ENCODE data around the gene TSPAN15.

The TSPAN15 gene

GRCh38 chr10:69417542-69417941 is 33.7 kb upstream of the TSPAN15 start:
- no peak for DNase-seq (ENCODE audit: low read depth, low spot score)

DNA sequence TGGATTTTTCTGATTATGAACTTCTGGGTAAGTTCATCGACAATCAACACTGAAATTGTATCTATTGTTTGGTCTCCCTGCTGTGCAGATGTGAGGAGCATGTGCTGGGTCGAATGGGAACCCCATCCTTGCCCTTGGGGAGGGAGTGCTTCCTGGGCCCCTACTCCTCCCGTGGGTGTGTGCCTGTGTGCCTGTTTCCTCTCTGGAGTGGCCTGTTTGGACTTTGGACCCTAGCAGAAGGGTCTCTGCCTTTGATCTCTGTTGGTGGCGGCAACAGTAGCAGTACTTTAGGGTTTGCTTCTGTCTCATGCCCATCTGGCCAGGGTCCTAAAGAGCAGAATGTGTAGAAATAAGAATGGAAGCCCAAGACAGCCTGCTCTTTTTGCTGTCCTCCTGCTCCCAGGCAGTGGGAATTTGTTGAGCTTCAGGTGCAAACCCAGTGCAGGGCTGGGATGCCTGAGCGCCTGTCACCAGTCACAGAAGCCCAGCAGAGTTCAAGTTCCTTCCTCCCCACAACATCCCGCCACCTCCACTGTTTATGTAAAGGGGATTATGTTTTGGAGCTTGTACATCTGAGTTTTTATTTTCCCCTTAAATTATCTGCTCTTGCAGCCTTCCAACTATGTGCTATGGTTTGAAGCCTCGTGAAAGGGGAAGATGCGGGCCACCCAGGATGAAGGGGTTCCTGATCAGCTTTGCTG is 33.1 kb upstream of the TSPAN15 start:
- no peak for DNase-seq (ENCODE audit: low read depth, low spot score)

DNA sequence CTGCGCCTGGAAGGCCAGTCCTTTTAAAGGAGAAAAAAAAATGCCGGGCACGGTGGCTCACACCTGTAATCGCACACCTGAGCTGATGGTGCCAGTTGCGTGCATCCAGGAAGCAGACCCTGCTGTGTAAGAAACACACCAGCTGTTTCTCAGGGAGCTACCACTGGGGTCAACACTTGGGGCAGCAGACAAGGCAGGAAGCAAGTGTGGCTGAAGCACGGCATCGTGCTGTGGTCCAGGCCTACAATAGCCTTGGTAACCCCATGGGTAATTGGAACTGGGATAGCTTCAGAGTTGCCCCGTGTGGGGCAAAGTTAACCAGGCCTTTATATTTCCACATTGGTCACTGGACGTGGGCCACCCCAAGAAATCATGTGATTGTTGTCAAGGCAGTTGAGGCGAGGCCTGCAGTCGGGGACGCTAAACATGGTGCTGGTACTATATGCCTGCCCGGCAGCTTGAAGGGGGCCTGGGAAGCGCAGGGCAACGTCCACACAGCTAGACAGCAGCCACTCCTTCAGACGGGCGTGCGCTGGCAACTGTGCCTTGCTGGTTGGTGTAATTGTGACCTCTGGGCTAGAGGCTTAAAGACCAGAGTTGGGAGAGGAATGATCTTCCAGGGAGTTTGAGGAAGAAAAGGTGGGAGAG is 32.0 kb upstream of the TSPAN15 start:
- DNase-seq (ENCODE audit: low read depth, low spot score): no peak

- DNase-seq (ENCODE audit: low read depth, low spot score): no peak
Observed at GRCh38 chr10:69419744-69420126, 31.5 kb upstream of the TSPAN15 start.

DNA sequence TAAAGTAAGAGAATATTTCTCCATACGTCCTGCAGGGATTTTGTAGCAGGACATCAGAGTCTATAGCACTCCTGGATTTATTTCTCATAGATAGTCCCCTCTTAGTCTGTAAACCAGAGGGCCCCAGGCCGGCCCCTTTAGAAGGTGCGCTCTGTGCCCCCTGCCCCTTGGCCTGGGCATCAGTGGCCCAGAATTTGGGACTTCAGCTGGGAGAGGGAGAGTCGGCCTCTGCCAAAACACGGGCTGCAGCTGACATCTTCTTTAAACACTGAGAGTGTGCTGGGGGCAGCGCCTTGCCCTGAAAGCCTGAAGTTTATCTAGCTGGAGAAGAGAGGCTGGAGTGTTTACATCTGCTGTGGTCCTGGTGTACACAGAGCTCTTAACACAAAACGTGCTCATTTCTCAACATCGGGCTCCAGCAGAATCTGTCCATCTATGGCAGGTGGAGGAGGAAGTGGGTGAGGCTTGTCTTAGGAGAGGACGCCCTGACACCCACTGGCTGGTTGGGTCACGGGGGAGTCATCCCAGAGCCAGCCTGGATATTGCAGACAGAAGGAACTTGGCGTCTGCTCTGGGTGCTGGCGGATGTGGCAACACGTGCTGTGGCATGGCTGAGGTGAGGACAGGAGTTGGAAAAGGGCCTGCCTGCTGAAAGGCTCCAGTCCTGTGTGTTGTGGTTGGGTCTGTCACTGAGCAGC is 29.5 kb upstream of the TSPAN15 start:
- no peak for DNase-seq (ENCODE audit: low read depth, low spot score)

GRCh38 chr10:69422676-69423075 is 28.6 kb upstream of the TSPAN15 start:
- DNase-seq (ENCODE audit: low read depth, low spot score): no peak

DNA sequence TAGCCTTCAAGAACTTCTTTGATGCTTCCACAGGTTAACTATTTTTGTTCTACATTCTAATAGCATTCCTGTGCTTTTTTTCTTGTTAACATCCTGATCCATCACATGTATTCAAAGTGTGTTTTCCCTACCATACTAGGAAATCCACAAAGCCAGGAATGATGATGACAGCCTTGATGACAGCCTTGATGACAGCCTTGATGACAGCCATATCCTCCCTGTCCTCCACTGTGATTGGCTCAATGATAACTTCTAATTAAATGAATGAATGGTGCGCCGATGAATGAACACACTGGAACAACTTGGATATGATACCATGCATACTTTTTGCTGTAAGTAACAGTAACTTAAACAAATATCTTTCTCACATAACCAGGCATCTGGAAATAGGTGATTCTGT is 26.2 kb upstream of the TSPAN15 start:
- DNase-seq (ENCODE audit: low read depth, low spot score): no peak

GRCh38 chr10:69425511-69426298 is 25.6 kb upstream of the TSPAN15 start:
- DNase-seq (ENCODE audit: low read depth, low spot score): no peak

- DNase-seq (ENCODE audit: low read depth, low spot score): no peak
Observed at GRCh38 chr10:69426376-69426727, 24.9 kb upstream of the TSPAN15 start.

DNA sequence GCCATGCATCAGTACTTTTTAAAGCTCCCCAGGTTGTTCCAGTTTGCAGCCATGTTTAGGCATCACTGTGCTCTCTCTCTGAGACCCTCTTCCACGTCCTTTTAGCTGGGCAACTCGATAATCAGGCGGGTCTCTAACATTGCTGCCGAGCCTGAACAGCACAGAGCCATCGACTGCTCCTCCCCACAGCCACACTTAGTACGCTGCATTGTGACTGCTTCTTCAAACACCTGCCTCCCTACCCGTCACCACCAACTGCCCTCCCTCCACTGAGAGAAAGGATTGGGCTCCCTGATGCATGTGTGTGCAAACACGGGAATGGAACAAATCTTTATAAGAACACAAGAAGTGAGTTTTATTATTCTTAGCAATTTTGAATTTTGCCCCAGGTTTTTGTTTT is 23.1 kb upstream of the TSPAN15 start:
- DNase-seq (ENCODE audit: low read depth, low spot score): no peak

GRCh38 chr10:69434169-69434568 is 17.1 kb upstream of the TSPAN15 start:
- no peak for DNase-seq (ENCODE audit: low read depth, low spot score)

DNA sequence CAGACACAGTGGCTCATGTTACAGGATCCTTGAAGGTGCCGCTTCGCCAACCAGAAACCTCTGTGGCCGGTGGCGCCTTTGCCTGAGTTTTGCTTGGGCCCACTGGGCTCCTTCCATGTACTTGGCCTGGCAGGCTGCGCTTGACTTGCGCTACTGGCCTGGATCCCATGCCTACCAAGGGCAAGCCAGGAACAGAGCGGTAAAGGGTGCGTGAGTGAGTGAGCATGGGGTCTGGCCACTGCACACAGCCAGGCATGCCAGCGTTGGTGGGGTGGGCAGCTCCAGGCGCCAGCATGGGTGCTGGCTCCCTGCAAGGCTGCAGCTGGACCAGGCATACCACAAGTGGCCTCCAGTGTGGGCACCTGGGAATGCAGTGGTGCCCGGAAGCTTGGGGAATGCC is 16.3 kb upstream of the TSPAN15 start:
- DNase-seq (ENCODE audit: low read depth, low spot score): no peak

DNA sequence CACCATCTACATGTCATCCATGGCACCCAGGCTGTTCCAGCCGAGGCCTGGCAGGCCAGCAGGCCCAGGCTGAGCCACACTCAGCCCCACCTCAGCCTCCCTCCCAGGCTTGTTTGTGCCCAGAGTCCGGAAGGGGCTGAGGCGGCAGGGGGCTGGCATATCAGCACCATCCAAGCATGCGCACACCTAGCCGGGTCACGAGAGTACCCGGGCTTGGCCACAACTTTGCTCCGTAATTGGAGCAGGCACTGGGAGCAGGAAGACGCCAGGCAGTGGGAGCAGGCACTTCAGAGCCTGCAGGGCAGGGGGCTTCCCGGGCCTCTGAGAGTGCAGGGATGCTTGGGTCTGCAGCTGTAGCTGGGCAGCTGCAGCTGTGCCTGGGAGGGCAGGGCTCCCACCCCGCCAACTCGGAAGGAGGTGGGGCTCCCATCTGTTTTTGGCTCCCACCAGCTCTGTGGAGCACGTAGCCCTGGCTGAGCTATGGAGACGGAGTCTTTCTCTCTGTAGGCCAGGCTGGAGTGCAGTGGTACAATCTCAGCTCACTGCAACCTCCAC is 15.2 kb upstream of the TSPAN15 start:
- no peak for DNase-seq (ENCODE audit: low read depth, low spot score)

- no peak for DNase-seq (ENCODE audit: low read depth, low spot score)
Observed at GRCh38 chr10:69437321-69438259, 13.7 kb upstream of the TSPAN15 start.

GRCh38 chr10:69438536-69439349 is 12.5 kb upstream of the TSPAN15 start:
- peak; percentile 19 for DNase-seq (ENCODE audit: low read depth, low spot score)

DNA sequence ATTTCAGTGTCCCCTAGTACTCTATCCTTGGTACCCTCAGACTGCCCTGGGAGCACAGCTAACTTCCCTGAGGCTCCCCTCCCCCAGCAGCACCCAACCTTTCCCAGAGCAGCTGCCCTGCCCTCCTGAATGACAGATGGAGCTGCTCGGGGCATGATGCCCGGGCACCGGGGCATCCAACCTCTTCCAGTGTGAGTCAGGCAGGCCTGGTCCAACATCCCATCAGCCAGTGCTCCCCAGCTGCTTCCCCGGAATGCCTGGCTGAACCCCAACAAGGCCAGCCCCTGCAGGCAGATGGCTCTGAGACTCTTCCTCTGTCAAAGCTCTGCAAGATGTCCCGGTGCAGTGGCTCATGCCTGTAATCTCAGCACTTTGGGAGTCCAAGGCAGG is 11.9 kb upstream of the TSPAN15 start:
- DNase-seq (ENCODE audit: low read depth, low spot score): no peak

DNA sequence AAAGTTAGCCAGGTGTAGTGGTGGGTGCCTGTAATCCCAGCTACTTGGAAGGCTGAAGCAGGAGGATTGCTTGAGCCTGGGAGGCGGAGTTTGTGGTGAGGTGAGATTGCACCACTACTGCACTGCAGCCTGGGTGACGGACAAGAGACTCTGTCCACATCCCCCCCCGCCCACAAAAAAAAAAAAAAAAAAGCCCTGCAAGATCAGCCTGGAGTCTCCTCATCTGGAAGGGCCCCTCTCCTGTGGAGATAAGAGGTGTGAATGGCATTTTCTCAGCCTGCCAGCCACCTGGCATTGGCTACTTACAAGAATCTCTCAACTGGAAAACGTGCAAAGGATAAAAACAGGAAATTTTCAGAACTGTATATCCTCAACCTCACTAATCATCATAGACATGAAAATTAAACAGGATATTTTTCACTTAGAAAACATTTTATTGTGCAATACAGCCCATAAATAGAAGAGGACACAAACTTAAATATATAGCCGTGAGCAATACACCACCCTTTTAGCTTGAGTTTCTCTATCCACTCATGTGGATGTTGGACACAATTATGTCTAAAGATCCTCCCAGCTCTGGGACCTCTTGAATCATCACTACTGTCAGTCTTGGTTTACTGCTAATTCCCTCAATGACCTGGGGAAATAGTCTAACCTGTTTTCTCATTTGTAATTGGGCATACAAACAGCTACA is 11.3 kb upstream of the TSPAN15 start:
- peak; percentile 33 for DNase-seq (ENCODE audit: low read depth, low spot score)

DNA sequence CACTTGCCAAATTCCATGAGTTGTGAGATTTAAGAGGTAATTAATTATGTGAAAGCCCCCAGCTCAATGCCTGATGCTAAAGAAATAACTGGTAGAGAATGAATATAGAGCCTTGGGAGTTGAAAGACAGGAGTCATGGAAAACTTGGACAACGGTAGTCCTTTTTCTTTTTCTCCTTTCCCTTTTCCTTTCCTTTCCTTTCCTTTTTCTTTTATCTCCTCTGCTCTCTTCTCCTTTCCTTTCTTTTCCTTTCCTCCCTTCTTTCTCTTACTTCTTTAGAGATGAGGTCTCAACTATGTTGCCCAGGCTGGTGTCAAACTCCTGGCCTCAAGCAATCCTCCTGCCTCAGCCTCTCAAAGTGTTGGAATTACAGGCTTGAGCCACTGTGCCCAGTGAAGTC is 7.9 kb upstream of the TSPAN15 start:
- DNase-seq (ENCODE audit: low read depth, low spot score): no peak

DNA sequence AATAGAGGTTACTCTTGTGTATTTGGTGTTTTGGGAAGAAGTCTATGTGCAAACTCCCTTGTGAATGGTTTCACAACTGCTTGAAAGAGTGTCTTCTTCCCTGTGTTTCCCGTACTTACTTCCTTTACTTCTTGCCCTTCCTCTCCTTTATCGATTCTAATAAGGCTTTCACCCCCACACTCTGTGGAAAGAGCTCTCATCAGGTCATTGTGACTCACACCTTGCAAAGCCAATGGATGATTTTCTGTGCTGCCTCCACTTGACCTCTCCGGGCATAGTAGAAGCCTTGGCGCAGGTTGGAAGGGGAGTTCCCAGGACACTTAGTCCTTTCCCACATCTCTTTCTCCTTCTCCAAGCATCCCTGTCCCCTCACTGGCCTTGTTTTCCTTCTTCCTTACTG is 6.2 kb upstream of the TSPAN15 start:
- no peak for DNase-seq (ENCODE audit: low read depth, low spot score)
